ENCODE measurements around the gene EFR3B. TPM values are rescaled to one million over a fixed set of nuclear protein-coding genes. Genes with fewer than 3 reads are reported as not detected.

EFR3B gene
- total and polyA plus RNA-seq, 3 experiments from 2014 or later = 0.16 to 0.27 (median 0.20) TPM

DNA sequence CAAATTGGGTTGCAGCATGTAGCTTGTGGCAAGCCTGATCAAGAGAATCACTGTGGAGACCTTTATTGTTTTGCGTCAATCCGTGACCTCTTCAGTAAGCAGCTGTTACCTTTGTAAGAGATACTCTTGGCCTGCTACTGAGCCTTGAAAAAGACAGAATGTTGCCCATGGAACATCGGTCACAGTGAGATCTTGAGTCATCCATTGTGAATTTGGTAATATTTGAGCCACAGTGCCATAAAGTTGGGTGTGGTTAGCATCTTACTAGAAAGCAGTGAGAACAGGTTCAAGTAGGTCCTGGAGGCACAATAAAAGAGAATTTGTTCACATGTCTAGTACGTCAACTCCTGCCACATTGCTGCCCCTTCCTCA, 12.7 kb upstream of the EFR3B start:
- DNase-seq = no peak
- H3K36me3 Mint-ChIP-seq = no peaks in the 10 kb centered on the region
- Histone ChIP-seq H3K36me3 (ENCODE audit: insufficient read depth, low read length) (no peaks in the 10 kb centered on the region), H3K27ac (ENCODE audit: low read depth, low read length) (no peak overlapping the region), H3K4me1 (ENCODE audit: insufficient read depth, low read length) (no peaks in the 10 kb centered on the region), H3K4me3 (ENCODE audit: low read length) (no peak overlapping the region), H3K27me3 (ENCODE audit: insufficient read depth, low read length, poor library complexity, severe bottlenecking) (no peaks in the 10 kb centered on the region), H3K9me3 (ENCODE audit: low read length) (no peaks in the 10 kb centered on the region)
- H3K27ac Mint-ChIP-seq = no peak overlapping the region
- CTCF ChIA-PET = interaction anchor here (1.3 kb wide), 1 partner anchor 12 kb away, joined by 4 read pairs; no protein-coding TSS in a partner anchor
- POLR2A ChIA-PET = no interaction called here
- H3K4me1 Mint-ChIP-seq = no peaks in the 10 kb centered on the region
- H3K4me3 Mint-ChIP-seq = no peak overlapping the region
- H3K9me3 Mint-ChIP-seq = no peaks in the 10 kb centered on the region
- H3K27me3 Mint-ChIP-seq = peaks cover 4 to 8% of the 10 kb centered on the region in 2 donors

- Histone ChIP-seq H3K27ac (ENCODE audit: low read depth, low read length) (no peak overlapping the region), H3K4me3 (ENCODE audit: low read length) (no peak overlapping the region), H3K36me3 (ENCODE audit: insufficient read depth, low read length) (no peaks in the 10 kb centered on the region), H3K4me1 (ENCODE audit: insufficient read depth, low read length) (no peaks in the 10 kb centered on the region), H3K27me3 (ENCODE audit: insufficient read depth, low read length, poor library complexity, severe bottlenecking) (no peaks in the 10 kb centered on the region), H3K9me3 (ENCODE audit: low read length) (no peaks in the 10 kb centered on the region)
- Mint-ChIP-seq H3K27me3 (peaks cover 4 to 5% of the 10 kb centered on the region in 2 donors), H3K36me3 (no peaks in the 10 kb centered on the region), H3K27ac (no peak overlapping the region), H3K9me3 (no peaks in the 10 kb centered on the region), H3K4me1 (no peaks in the 10 kb centered on the region), H3K4me3 (no peak overlapping the region)
- DNase-seq = no peak
- ChIA-PET CTCF (no interaction called here), POLR2A (interaction anchor here (0.6 kb wide), 1 partner anchor 553 kb away, joined by 6 read pairs; no protein-coding TSS in a partner anchor)
These were observed 11.2 kb upstream of the EFR3B start for GRCh38 chr2:25030702-25031101.

DNA sequence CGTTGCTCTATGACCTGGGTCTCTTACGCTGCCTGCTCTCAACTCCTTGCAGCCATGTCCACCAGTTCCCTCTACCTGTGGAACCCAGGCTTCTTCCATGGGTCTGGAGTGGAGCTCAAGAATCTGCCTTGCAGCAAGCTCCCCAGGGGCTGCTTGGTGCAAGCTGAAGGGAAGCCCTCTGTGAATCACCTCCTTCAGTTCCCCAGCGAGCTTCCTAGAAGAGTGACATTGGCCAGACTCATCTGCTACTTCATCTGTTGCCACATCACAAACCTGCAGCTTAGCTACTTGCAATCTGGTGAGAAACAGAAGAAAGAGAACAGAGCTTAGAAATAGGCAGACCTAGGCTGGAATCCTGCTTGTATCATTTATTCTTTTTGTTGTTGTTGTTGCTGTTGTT, 9.8 kb upstream of the EFR3B start:
- Mint-ChIP-seq H3K27me3 (peaks cover 4 to 6% of the 10 kb centered on the region in 2 donors), H3K27ac (peak overlapping the region in 1 of 8 donors; percentile 63), H3K4me3 (no peak overlapping the region), H3K4me1 (no peaks in the 10 kb centered on the region), H3K9me3 (no peaks in the 10 kb centered on the region), H3K36me3 (no peaks in the 10 kb centered on the region)
- no peak overlapping the region for H3K27ac ChIP-seq (ENCODE audit: low read depth, low read length)
- H3K36me3 ChIP-seq (ENCODE audit: insufficient read depth, low read length) = no peaks in the 10 kb centered on the region
- H3K9me3 ChIP-seq (ENCODE audit: low read length) = no peaks in the 10 kb centered on the region
- no peak for DNase-seq
- H3K27me3 ChIP-seq (ENCODE audit: insufficient read depth, low read length, poor library complexity, severe bottlenecking) = no peaks in the 10 kb centered on the region
- no peak overlapping the region for H3K4me3 ChIP-seq (ENCODE audit: low read length)
- POLR2A ChIA-PET = no interaction called here
- H3K4me1 ChIP-seq (ENCODE audit: insufficient read depth, low read length) = no peaks in the 10 kb centered on the region
- CTCF ChIA-PET = no interaction called here

DNA sequence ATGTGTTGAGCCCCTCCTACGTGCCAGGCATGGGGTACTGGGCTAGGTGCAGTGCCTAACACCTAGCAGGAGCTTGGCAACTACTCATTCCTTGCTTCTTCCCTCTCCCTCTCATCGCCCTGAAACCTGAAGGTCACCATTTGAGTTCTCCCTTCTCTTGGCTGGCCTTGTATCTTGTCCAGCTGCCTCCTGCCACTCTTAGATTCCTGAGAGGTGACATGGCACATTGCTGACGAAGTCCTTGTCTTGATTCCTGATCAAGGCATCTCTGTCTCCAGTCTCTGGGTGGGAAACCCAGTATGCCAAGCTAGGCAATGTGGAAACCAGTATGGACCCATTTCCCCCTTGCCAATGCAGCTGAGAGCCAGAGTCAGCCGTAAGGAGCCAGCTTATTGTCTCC, 9.0 kb upstream of the EFR3B start:
- no peak overlapping the region for H3K4me3 ChIP-seq (ENCODE audit: low read length)
- POLR2A ChIA-PET = no interaction called here

DNA sequence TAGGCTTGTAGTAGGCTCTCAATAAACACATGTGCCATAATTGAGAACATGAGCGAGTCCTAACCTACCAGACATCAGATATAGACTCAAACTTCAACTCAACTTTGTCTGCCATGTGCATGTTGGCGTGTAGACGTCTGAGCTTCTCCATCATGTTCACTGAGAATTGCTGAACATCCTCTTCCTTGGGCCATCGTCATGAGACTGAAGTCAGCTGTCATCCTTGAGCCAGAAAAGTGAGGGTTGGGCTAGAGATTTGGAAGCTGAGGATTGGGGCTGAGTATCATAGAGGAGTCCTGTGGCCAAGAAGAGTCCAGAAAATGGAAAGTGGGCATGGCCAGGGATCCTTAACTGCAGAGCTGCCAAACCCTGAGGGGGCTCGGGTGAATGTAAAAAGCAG, 7.8 kb upstream of the EFR3B start:
- Histone ChIP-seq H3K4me3 (ENCODE audit: low read length) (no peak overlapping the region), H3K27me3 (ENCODE audit: insufficient read depth, low read length, poor library complexity, severe bottlenecking) (no peaks in the 10 kb centered on the region), H3K27ac (ENCODE audit: low read depth, low read length) (no peak overlapping the region), H3K4me1 (ENCODE audit: insufficient read depth, low read length) (no peaks in the 10 kb centered on the region), H3K9me3 (ENCODE audit: low read length) (no peaks in the 10 kb centered on the region), H3K36me3 (ENCODE audit: insufficient read depth, low read length) (no peaks in the 10 kb centered on the region)
- Mint-ChIP-seq H3K27ac (no peak overlapping the region), H3K9me3 (no peaks in the 10 kb centered on the region), H3K27me3 (peaks cover 0 to 6% of the 10 kb centered on the region in 2 donors), H3K4me3 (no peak overlapping the region), H3K36me3 (no peaks in the 10 kb centered on the region), H3K4me1 (no peaks in the 10 kb centered on the region)
- POLR2A ChIA-PET = no interaction called here
- CTCF ChIA-PET = interaction anchor here (1.2 kb wide), 1 partner anchor 59 kb away, joined by 3 read pairs; no protein-coding TSS in a partner anchor
- DNase-seq = no peak

More for the DNA sequence above, 9.0 kb upstream of the EFR3B start:
- DNase-seq = no peak
- H3K9me3 Mint-ChIP-seq = no peaks in the 10 kb centered on the region
- Histone ChIP-seq H3K27me3 (ENCODE audit: insufficient read depth, low read length, poor library complexity, severe bottlenecking) (no peaks in the 10 kb centered on the region), H3K9me3 (ENCODE audit: low read length) (no peaks in the 10 kb centered on the region), H3K27ac (ENCODE audit: low read depth, low read length) (no peak overlapping the region), H3K4me1 (ENCODE audit: insufficient read depth, low read length) (no peaks in the 10 kb centered on the region), H3K36me3 (ENCODE audit: insufficient read depth, low read length) (no peaks in the 10 kb centered on the region)
- H3K4me3 Mint-ChIP-seq = no peak overlapping the region
- H3K36me3 Mint-ChIP-seq = no peaks in the 10 kb centered on the region
- H3K27me3 Mint-ChIP-seq = peaks cover 0 to 6% of the 10 kb centered on the region in 2 donors
- H3K27ac Mint-ChIP-seq = no peak overlapping the region
- CTCF ChIA-PET = interaction anchor here (1.2 kb wide), 1 partner anchor 57 kb away, joined by 3 read pairs; no protein-coding TSS in a partner anchor
- no peaks in the 10 kb centered on the region for H3K4me1 Mint-ChIP-seq

DNA sequence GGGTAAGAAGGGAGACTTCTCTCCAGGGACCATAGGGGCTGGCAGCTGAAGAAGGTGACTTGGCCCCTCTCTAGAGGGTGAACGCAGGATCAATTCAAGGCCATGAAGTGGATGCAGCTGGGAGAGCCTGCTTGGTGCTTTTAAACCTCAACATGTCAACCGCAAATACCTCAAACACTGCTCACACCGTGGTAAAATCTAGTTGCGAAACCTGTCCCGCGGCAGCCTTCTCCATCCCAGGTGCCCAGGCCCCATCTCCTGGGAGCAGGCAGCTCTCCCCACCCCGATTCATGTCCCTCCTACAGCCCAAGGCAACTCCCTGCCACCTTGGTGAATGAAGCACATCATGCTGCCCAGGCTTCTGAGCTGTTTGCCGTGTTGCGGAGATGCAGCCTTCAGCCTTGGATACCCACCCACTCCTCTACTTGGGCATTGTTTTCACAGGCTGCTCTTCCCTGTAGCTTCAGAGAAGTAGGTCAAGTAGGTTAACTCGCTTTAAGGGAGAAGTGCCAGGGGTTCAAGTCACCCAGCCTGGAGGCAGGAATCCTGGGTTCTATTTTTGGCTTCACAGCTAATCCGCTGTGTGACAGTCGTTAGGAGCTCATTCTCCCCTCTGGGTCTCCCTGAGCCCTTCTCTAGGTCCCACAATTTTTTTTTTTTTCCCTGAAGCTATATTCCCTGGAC, 6.2 kb upstream of the EFR3B start:
- H3K27me3 Mint-ChIP-seq = peaks cover 5 to 6% of the 10 kb centered on the region in 2 donors
- no peaks in the 10 kb centered on the region for H3K36me3 Mint-ChIP-seq
- no peak overlapping the region for H3K4me3 Mint-ChIP-seq
- Histone ChIP-seq H3K27ac (ENCODE audit: low read depth, low read length) (no peak overlapping the region), H3K36me3 (ENCODE audit: insufficient read depth, low read length) (no peaks in the 10 kb centered on the region), H3K4me3 (ENCODE audit: low read length) (no peak overlapping the region), H3K27me3 (ENCODE audit: insufficient read depth, low read length, poor library complexity, severe bottlenecking) (no peaks in the 10 kb centered on the region), H3K4me1 (ENCODE audit: insufficient read depth, low read length) (no peaks in the 10 kb centered on the region), H3K9me3 (ENCODE audit: low read length) (no peaks in the 10 kb centered on the region)
- no peak for DNase-seq
- no peak overlapping the region for H3K27ac Mint-ChIP-seq
- H3K4me1 Mint-ChIP-seq = peaks cover 0 to 5% (median 1%) of the 10 kb centered on the region in 3 donors
- CTCF ChIA-PET = interaction anchor here (0.6 to 0.9 kb wide), 2 partner anchors 28 to 43 kb away, joined by 3 read pairs; no protein-coding TSS in a partner anchor
- POLR2A ChIA-PET = no interaction called here
- H3K9me3 Mint-ChIP-seq = no peaks in the 10 kb centered on the region

DNA sequence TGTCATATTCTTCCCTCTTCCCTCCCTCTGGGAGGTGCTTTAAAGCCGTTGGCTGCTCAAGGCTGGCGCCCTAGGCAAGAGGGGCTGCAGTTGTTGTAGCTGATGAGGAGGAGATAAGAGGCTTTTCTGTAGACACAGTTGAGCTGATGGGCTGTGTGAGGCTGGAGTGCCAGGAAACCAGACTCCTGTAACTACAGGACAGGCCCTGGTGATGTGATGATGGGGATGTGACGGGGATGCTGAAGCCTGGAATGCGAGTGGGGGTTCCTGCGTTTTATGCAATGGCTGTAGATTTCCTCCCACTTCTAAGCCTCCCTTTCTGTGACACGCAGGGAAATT, 5.7 kb upstream of the EFR3B start:
- no peaks in the 10 kb centered on the region for H3K9me3 ChIP-seq (ENCODE audit: low read length)
- DNase-seq = no peak
- CTCF ChIA-PET = no interaction called here
- peaks cover 2 to 8% (median 2%) of the 10 kb centered on the region in 3 donors for H3K4me1 Mint-ChIP-seq
- no peaks in the 10 kb centered on the region for H3K27me3 ChIP-seq (ENCODE audit: insufficient read depth, low read length, poor library complexity, severe bottlenecking)
- H3K27me3 Mint-ChIP-seq = peaks cover 5 to 6% of the 10 kb centered on the region in 2 donors
- H3K27ac ChIP-seq (ENCODE audit: low read depth, low read length) = no peak overlapping the region
- H3K4me1 ChIP-seq (ENCODE audit: insufficient read depth, low read length) = peaks cover under 1% of the 10 kb centered on the region
- H3K9me3 Mint-ChIP-seq = no peaks in the 10 kb centered on the region
- POLR2A ChIA-PET = no interaction called here
- no peak overlapping the region for H3K27ac Mint-ChIP-seq
- H3K36me3 ChIP-seq (ENCODE audit: insufficient read depth, low read length) = no peaks in the 10 kb centered on the region
- H3K36me3 Mint-ChIP-seq = no peaks in the 10 kb centered on the region
- no peak overlapping the region for H3K4me3 Mint-ChIP-seq
- no peak overlapping the region for H3K4me3 ChIP-seq (ENCODE audit: low read length)

DNA sequence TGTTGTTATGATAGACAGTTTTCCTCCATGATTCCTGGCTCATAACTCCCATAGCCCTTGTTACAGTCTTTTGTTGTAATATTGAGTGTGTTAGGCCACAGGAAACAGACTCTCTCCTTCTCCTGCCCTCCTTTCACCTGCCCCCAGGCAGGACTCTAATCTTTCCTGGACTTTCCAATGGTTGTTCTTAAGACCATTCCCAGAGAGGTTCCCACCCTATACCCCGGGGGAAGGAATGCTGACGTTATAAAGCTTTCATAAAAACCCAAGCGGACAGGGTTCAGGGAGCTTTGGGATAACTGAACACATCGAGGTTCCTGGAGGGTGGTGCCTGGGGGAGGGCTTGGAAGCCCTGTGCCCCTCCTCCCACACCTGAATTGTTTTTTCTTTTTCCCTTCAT, 2.8 kb upstream of the EFR3B start:
- Mint-ChIP-seq H3K4me1 (peaks cover 18 to 25% (median 20%) of the 10 kb centered on the region in 3 donors), H3K27ac (peak overlapping the region in 1 of 8 donors; percentile 14), H3K9me3 (no peaks in the 10 kb centered on the region), H3K27me3 (peaks cover 17 to 20% of the 10 kb centered on the region in 2 donors), H3K36me3 (no peaks in the 10 kb centered on the region), H3K4me3 (no peak overlapping the region)
- no peaks in the 10 kb centered on the region for H3K9me3 ChIP-seq (ENCODE audit: low read length)
- POLR2A ChIA-PET = no interaction called here
- H3K27ac ChIP-seq (ENCODE audit: low read depth, low read length) = no peak overlapping the region
- no peak for DNase-seq
- peaks cover 19% of the 10 kb centered on the region for H3K4me1 ChIP-seq (ENCODE audit: insufficient read depth, low read length)
- no peaks in the 10 kb centered on the region for H3K36me3 ChIP-seq (ENCODE audit: insufficient read depth, low read length)
- H3K4me3 ChIP-seq (ENCODE audit: low read length) = no peak overlapping the region
- H3K27me3 ChIP-seq (ENCODE audit: insufficient read depth, low read length, poor library complexity, severe bottlenecking) = peaks cover 15% of the 10 kb centered on the region
- CTCF ChIA-PET = no interaction called here
